Panc1 (cell line): ENCODE measurements around the gene TENT5C.

Experiments
- POLR2AphosphoS5 ChIP-seq: IDR thresholded peaks from 2 replicates; pipeline ENCODE4 v1.6.1; 2012; ENCODE audit warnings: mild to moderate bottlenecking, low read depth, low read length, moderate library complexity
- SIN3A ChIP-seq: IDR thresholded peaks from 2 replicates; pipeline ENCODE4 v1.6.1; 2012; ENCODE audit warnings: low read depth, mild to moderate bottlenecking, low read length, moderate library complexity, borderline replicate concordance; ENCODE audit not compliant: insufficient read depth
- TCF7L2 ChIP-seq: IDR thresholded peaks from 2 replicates; pipeline ENCODE4 v1.6.1; 2011; ENCODE audit warnings: mild to moderate bottlenecking, low read depth, low read length, inconsistent platforms
- TF ChIP-seq, protein P1 (sequence below): fragments of 450-650 bp; IDR thresholded peaks from 2 replicates; pipeline ENCODE4 v1.5.1; 2017; ENCODE audit warnings: mild to moderate bottlenecking
- TF ChIP-seq, protein P2 (sequence below), 2 experiments: IDR thresholded peaks; 2 replicates each; pipeline ENCODE4 v1.6.1; 2011 to 2012; ENCODE audit warnings: low read depth in 2 of 2, control low read depth in 1 of 2, low read length in 1 of 2, mild to moderate bottlenecking in 1 of 2, moderate library complexity in 1 of 2; ENCODE audit not compliant: insufficient read depth in 1 of 2

DNA sequence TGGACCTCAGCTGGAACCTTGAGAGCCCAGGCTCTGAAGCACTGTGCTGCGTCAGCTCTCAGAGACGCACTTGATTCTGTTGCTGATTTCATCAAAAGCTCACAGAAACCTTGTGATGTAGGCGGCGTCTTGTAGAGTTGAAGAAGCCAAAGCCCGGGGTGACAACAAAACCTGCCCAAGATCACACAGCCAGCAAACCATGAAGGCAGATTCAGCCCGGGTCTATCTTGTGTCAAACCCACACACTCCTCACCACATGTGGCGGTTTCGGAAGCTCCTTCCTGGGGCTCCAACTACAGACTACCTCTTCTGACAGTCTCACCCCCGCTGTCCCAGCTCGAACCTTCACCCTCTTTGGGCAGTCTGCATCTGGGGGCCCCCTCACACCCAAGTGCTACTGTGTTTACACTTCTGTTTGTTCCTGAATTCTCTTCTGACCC, 50.4 kb downstream of the TENT5C start:
- TF ChIP-seq, protein P1, sequence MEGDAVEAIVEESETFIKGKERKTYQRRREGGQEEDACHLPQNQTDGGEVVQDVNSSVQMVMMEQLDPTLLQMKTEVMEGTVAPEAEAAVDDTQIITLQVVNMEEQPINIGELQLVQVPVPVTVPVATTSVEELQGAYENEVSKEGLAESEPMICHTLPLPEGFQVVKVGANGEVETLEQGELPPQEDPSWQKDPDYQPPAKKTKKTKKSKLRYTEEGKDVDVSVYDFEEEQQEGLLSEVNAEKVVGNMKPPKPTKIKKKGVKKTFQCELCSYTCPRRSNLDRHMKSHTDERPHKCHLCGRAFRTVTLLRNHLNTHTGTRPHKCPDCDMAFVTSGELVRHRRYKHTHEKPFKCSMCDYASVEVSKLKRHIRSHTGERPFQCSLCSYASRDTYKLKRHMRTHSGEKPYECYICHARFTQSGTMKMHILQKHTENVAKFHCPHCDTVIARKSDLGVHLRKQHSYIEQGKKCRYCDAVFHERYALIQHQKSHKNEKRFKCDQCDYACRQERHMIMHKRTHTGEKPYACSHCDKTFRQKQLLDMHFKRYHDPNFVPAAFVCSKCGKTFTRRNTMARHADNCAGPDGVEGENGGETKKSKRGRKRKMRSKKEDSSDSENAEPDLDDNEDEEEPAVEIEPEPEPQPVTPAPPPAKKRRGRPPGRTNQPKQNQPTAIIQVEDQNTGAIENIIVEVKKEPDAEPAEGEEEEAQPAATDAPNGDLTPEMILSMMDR, result no peak
- no peak for TF ChIP-seq TCF7L2
- TF ChIP-seq POLR2AphosphoS5, result no peak
- TF ChIP-seq, protein P2, sequence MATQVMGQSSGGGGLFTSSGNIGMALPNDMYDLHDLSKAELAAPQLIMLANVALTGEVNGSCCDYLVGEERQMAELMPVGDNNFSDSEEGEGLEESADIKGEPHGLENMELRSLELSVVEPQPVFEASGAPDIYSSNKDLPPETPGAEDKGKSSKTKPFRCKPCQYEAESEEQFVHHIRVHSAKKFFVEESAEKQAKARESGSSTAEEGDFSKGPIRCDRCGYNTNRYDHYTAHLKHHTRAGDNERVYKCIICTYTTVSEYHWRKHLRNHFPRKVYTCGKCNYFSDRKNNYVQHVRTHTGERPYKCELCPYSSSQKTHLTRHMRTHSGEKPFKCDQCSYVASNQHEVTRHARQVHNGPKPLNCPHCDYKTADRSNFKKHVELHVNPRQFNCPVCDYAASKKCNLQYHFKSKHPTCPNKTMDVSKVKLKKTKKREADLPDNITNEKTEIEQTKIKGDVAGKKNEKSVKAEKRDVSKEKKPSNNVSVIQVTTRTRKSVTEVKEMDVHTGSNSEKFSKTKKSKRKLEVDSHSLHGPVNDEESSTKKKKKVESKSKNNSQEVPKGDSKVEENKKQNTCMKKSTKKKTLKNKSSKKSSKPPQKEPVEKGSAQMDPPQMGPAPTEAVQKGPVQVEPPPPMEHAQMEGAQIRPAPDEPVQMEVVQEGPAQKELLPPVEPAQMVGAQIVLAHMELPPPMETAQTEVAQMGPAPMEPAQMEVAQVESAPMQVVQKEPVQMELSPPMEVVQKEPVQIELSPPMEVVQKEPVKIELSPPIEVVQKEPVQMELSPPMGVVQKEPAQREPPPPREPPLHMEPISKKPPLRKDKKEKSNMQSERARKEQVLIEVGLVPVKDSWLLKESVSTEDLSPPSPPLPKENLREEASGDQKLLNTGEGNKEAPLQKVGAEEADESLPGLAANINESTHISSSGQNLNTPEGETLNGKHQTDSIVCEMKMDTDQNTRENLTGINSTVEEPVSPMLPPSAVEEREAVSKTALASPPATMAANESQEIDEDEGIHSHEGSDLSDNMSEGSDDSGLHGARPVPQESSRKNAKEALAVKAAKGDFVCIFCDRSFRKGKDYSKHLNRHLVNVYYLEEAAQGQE (IDR thresholded peaks at IDR 0.05; ENCODE audit: insufficient read depth in 1 of 2, low read depth in 2 of 2, low read length in 1 of 2), result no peak
- TF ChIP-seq SIN3A, result no peak
